Endodermal cell (in vitro differentiated cells): ENCODE data around the gene CCDC91. TPM values are rescaled to one million over a fixed set of nuclear protein-coding genes. Genes with fewer than 3 reads are reported as not detected.
A peak's percentile ranks its signal among the peaks of the same experiment; 100 is the strongest.

Source experiments
- DNase-seq: peaks from one replicate; pipeline ENCODE4 v3.0.0-alpha.2; 2017
- H3K27ac ChIP-seq: 2 replicates; pipeline ENCODE4 v1.5.1; 2013; ENCODE audit warnings: mild to moderate bottlenecking, low read depth, low read length, moderate library complexity
- H3K27me3 ChIP-seq: 2 replicates; pipeline ENCODE4 v1.6.1; 2013; ENCODE audit warnings: mild to moderate bottlenecking, low read length, moderate library complexity; ENCODE audit not compliant: insufficient read depth, control insufficient read depth, poor library complexity, severe bottlenecking
- H3K36me3 ChIP-seq: 2 replicates; pipeline ENCODE4 v1.7.0; 2013; ENCODE audit warnings: mild to moderate bottlenecking, low read length, moderate library complexity; ENCODE audit not compliant: control insufficient read depth, insufficient read depth
- H3K4me1 ChIP-seq: one replicate; pipeline ENCODE4 v1.7.0; 2013; ENCODE audit warnings: low read length; ENCODE audit not compliant: control insufficient read depth, insufficient read depth
- H3K4me3 ChIP-seq: 2 replicates; pipeline ENCODE4 v1.5.1; 2013; ENCODE audit warnings: mild to moderate bottlenecking, low read length, moderate library complexity
- H3K9ac ChIP-seq: 2 replicates; pipeline ENCODE4 v1.6.1; 2013; ENCODE audit warnings: mild to moderate bottlenecking, low read length, moderate library complexity; ENCODE audit not compliant: poor library complexity, severe bottlenecking; ENCODE audit errors: extremely low read depth
- H3K9me3 ChIP-seq: 2 replicates; pipeline ENCODE4 v1.6.1; 2013; ENCODE audit warnings: mild to moderate bottlenecking, low read length, moderate library complexity; ENCODE audit not compliant: control insufficient read depth
- H3K27ac Mint-ChIP-seq: 2 replicates; pipeline ENCODE4 v1.8.0; 2020; ENCODE audit warnings: mixed read lengths
- H3K27me3 Mint-ChIP-seq: 2 replicates; pipeline ENCODE4 v1.8.0; 2021; ENCODE audit warnings: mild to moderate bottlenecking, mixed read lengths; ENCODE audit not compliant: insufficient read depth
- H3K36me3 Mint-ChIP-seq: 2 replicates; pipeline ENCODE4 v1.8.0; 2020; ENCODE audit warnings: low read depth, mixed read lengths
- H3K4me1 Mint-ChIP-seq: 2 replicates; pipeline ENCODE4 v1.8.0; 2020; ENCODE audit warnings: mixed read lengths
- H3K4me3 Mint-ChIP-seq: 2 replicates; pipeline ENCODE4 v1.8.0; 2020; ENCODE audit warnings: mild to moderate bottlenecking, moderate library complexity, mixed read lengths
- H3K9me3 Mint-ChIP-seq: 2 replicates; pipeline ENCODE4 v1.8.0; 2020; ENCODE audit warnings: mild to moderate bottlenecking, mixed read lengths
- WGBS, 2 experiments: methylation state at CpG; one replicate each; pipeline versions ENCODE4 v1.1.5 to v1.1.7; 2013; ENCODE audit warnings: missing lambda C conversion rate in 2 of 2, mixed read lengths in 1 of 2; ENCODE audit not compliant: insufficient coverage in 1 of 2, insufficient read length in 1 of 2; 5-methylcytosine and 5-hydroxymethylcytosine counted together
- total RNA-seq, 2 donors: library from RNA; stranded (reverse); fragmentation: NEBNext Ultra II Directional in 1 of 2; extraction: Animal tissue kit (Norgen Biotek cat#: 25700) in 1 of 2; gene quantifications; 2 replicates in 1 of 2; 3 replicates in 1 of 2; pipeline ENCODE4 v1.2.1, GENCODE V29; 2021
- TF ChIP-seq, protein P1 (sequence below): fragments of 200-600 bp; sonication (generic); conservative IDR thresholded peaks from 2 replicates; pipeline ENCODE4 v1.5.0; 2021; ENCODE audit warnings: antibody characterized with exemption, mild to moderate bottlenecking

Gene CCDC91
- total RNA-seq, 2 donors from 2014 or later = 25.3 to 45.7 TPM

- no peak for DNase-seq
- Mint-ChIP-seq H3K9me3 (peaks cover 2% of the 10 kb centered on the region), H3K27me3 (no peaks in the 10 kb centered on the region), H3K27ac (no peak overlapping the region), H3K4me3 (no peak overlapping the region), H3K4me1 (peaks cover 17% of the 10 kb centered on the region), H3K36me3 (no peaks in the 10 kb centered on the region)
- Histone ChIP-seq H3K4me1 (no peaks in the 10 kb centered on the region), H3K36me3 (no peaks in the 10 kb centered on the region), H3K27me3 (no peaks in the 10 kb centered on the region), H3K9ac (no peak overlapping the region), H3K27ac (no peak overlapping the region), H3K9me3 (no peaks in the 10 kb centered on the region), H3K4me3 (no peak overlapping the region)
- WGBS, 2 experiments = 63% methylated on average over 3 of the region's 3 CpGs; no CpG with 5 or more reads in 1 of the 2 experiments
- TF ChIP-seq, protein P1, sequence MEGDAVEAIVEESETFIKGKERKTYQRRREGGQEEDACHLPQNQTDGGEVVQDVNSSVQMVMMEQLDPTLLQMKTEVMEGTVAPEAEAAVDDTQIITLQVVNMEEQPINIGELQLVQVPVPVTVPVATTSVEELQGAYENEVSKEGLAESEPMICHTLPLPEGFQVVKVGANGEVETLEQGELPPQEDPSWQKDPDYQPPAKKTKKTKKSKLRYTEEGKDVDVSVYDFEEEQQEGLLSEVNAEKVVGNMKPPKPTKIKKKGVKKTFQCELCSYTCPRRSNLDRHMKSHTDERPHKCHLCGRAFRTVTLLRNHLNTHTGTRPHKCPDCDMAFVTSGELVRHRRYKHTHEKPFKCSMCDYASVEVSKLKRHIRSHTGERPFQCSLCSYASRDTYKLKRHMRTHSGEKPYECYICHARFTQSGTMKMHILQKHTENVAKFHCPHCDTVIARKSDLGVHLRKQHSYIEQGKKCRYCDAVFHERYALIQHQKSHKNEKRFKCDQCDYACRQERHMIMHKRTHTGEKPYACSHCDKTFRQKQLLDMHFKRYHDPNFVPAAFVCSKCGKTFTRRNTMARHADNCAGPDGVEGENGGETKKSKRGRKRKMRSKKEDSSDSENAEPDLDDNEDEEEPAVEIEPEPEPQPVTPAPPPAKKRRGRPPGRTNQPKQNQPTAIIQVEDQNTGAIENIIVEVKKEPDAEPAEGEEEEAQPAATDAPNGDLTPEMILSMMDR = no peak
Measured at GRCh38 chr12:28427046-28427445, 236.8 kb downstream of the CCDC91 start.

- 96 to 100% methylated on average over 1 to 3 of the region's 3 CpGs for WGBS, 2 experiments
- DNase-seq = no peak
- H3K27ac Mint-ChIP-seq = no peak overlapping the region
- TF ChIP-seq, protein P1 = no peak
- Histone ChIP-seq H3K9me3 (no peaks in the 10 kb centered on the region), H3K4me3 (no peak overlapping the region), H3K27ac (no peak overlapping the region), H3K9ac (no peak overlapping the region), H3K27me3 (no peaks in the 10 kb centered on the region), H3K4me1 (peaks cover 4% of the 10 kb centered on the region), H3K36me3 (no peaks in the 10 kb centered on the region)
- H3K27me3 Mint-ChIP-seq = no peaks in the 10 kb centered on the region
- H3K36me3 Mint-ChIP-seq = peaks cover 2% of the 10 kb centered on the region
- no peak overlapping the region for H3K4me3 Mint-ChIP-seq
- H3K4me1 Mint-ChIP-seq = peaks cover 17% of the 10 kb centered on the region
- H3K9me3 Mint-ChIP-seq = peaks cover 2% of the 10 kb centered on the region
Measured at GRCh38 chr12:28440081-28440608, 249.9 kb downstream of the CCDC91 start.

DNA sequence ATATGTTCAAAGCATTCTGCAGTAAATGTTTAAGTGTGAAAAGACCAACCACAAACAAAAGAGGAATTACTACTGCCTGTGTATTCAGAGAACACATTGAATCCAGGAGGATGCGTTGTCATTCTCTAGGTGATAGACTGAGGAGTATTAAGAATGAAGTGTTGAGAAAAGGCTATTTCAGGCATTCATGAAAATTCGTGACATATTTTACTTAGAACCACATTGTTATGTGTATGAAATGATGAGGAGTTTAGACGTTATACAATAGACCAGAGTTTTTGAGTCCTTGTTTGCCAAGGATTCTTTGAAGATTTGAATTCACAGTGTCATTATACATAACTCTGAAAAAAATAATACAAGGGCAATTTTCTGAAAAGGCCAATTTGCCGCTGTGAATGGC lies 251.8 kb downstream of the CCDC91 start:
- H3K4me1 Mint-ChIP-seq = peaks cover 19% of the 10 kb centered on the region
- peaks cover 2% of the 10 kb centered on the region for H3K9me3 Mint-ChIP-seq
- peaks cover 4% of the 10 kb centered on the region for H3K4me1 ChIP-seq
- no peak overlapping the region for H3K27ac ChIP-seq
- H3K36me3 Mint-ChIP-seq = peaks cover 2% of the 10 kb centered on the region
- H3K36me3 ChIP-seq = no peaks in the 10 kb centered on the region
- no peaks in the 10 kb centered on the region for H3K9me3 ChIP-seq
- H3K4me3 Mint-ChIP-seq = no peak overlapping the region
- TF ChIP-seq, protein P1 = no peak
- no peak for DNase-seq
- peak overlapping the region; percentile 69 for H3K27ac Mint-ChIP-seq
- no peak overlapping the region for H3K4me3 ChIP-seq
- H3K9ac ChIP-seq = no peak overlapping the region
- WGBS, 2 experiments = 67 to 71% methylated on average over 2 to 4 of the region's 4 CpGs
- no peaks in the 10 kb centered on the region for H3K27me3 ChIP-seq
- H3K27me3 Mint-ChIP-seq = no peaks in the 10 kb centered on the region
